IMR-90 (cell line): ENCODE measurements around the gene CARNS1. TPM values are rescaled to one million over a fixed set of nuclear protein-coding genes. Genes with fewer than 3 reads are reported as not detected.
A peak's percentile ranks its signal among the peaks of the same experiment; 100 is the strongest.

Experiments used
- ATAC-seq: fragments of 200-7000 bp; cut with Tn5 transposase; 2 replicates; pipeline ENCODE4 v1.9.1; 2020; ENCODE audit warnings: low read depth, mild to moderate bottlenecking, moderate library complexity
- BruUV-seq: library from RNA; stranded (reverse); fragments of 400-500 nt; replicated peaks from 2 replicates; lab custom pipeline; 2021; lab: Mats Ljungman, UMichigan
- CTCF ChIA-PET: fragments of 300-600 bp; formaldehyde crosslinking; extraction: SDS; loops from one replicate; lab custom pipeline; 2021; ENCODE audit warnings: antibody characterized with exemption; lab: Yijun Ruan, JAX
- POLR2A ChIA-PET: fragments of 300-600 bp; sonication (Branson Sonifier 250); formaldehyde crosslinking; loops from one replicate; lab custom pipeline; 2022; ENCODE audit warnings: antibody characterized with exemption; ENCODE audit not compliant: unreplicated experiment; lab: Charles Lee
- DNase-seq: peaks from one replicate; pipeline ENCODE4 v3.0.0; 2013
- H2AFZ ChIP-seq: replicated peaks from 2 replicates; pipeline ENCODE3; 2013; ENCODE audit warnings: low read length, mild to moderate bottlenecking; ENCODE audit not compliant: poor library complexity
- H2AK5ac ChIP-seq: 2 replicates; pipeline ENCODE4 v1.6.1; 2013; ENCODE audit warnings: low read depth, low read length, inconsistent platforms
- H2AK9ac ChIP-seq: replicated peaks from 2 replicates; pipeline ENCODE3; 2013; ENCODE audit warnings: mild to moderate bottlenecking, low read depth, low read length, moderate library complexity; ENCODE audit not compliant: poor library complexity
- H2BK120ac ChIP-seq: 2 replicates; pipeline ENCODE4 v1.6.1; 2013; ENCODE audit warnings: low read depth, low read length, inconsistent platforms
- H2BK15ac ChIP-seq: 3 replicates; pipeline ENCODE4 v1.6.1; 2013; ENCODE audit warnings: low read depth, low read length, inconsistent platforms
- H2BK20ac ChIP-seq: 2 replicates; pipeline ENCODE4 v1.6.1; 2013; ENCODE audit warnings: low read depth, mild to moderate bottlenecking, inconsistent platforms, low read length, moderate library complexity
- H2BK5ac ChIP-seq: 2 replicates; pipeline ENCODE4 v1.6.1; 2013; ENCODE audit warnings: mild to moderate bottlenecking, low read depth, low read length, inconsistent platforms; ENCODE audit not compliant: poor library complexity, severe bottlenecking
- H3K14ac ChIP-seq: replicated peaks from 2 replicates; pipeline ENCODE4 v1.6.1; 2013; ENCODE audit warnings: low read depth, low read length, inconsistent platforms
- H3K18ac ChIP-seq: 2 replicates; pipeline ENCODE4 v1.6.1; 2013; ENCODE audit warnings: low read depth, low read length, control low read depth
- H3K23ac ChIP-seq: 2 replicates; pipeline ENCODE4 v1.6.1; 2013; ENCODE audit warnings: low read depth, low read length, inconsistent platforms
- H3K27ac ChIP-seq: 2 replicates; pipeline ENCODE4 v1.5.1; 2013; ENCODE audit warnings: mild to moderate bottlenecking, control low read depth, low read length; ENCODE audit not compliant: insufficient read depth
- H3K27me3 ChIP-seq: 2 replicates; pipeline ENCODE4 v1.6.1; 2013; ENCODE audit warnings: low read length; ENCODE audit not compliant: control insufficient read depth, insufficient read depth
- H3K36me3 ChIP-seq: 2 replicates; pipeline ENCODE4 v1.6.1; 2013; ENCODE audit warnings: low read length, mixed read lengths; ENCODE audit not compliant: control insufficient read depth, insufficient read depth
- H3K4ac ChIP-seq: 2 replicates; pipeline ENCODE4 v1.6.1; 2013; ENCODE audit warnings: low read depth, low read length, inconsistent platforms
- H3K4me1 ChIP-seq: 2 replicates; pipeline ENCODE4 v1.6.1; 2013; ENCODE audit warnings: low read length, mixed read lengths; ENCODE audit not compliant: control insufficient read depth, insufficient read depth
- H3K4me2 ChIP-seq: 2 replicates; pipeline ENCODE4 v1.6.1; 2013; ENCODE audit warnings: low read depth, mild to moderate bottlenecking, control low read depth, low read length, moderate library complexity
- H3K4me3 ChIP-seq: 2 replicates; pipeline ENCODE4 v1.5.1; 2013; ENCODE audit warnings: low read depth, mild to moderate bottlenecking, control low read depth, low read length, moderate library complexity; ENCODE audit not compliant: insufficient read depth
- H3K56ac ChIP-seq: 2 replicates; pipeline ENCODE4 v1.6.1; 2013; ENCODE audit warnings: low read length, inconsistent platforms; ENCODE audit not compliant: insufficient read depth; ENCODE audit errors: extremely low read depth
- H3K79me1 ChIP-seq, 2 experiments: 2 replicates each; pipeline ENCODE4 v1.6.1; 2013; ENCODE audit warnings: low read length in 2 of 2, inconsistent platforms in 1 of 2, low read depth in 1 of 2
- H3K9ac ChIP-seq: 2 replicates; pipeline ENCODE4 v1.6.1; 2013; ENCODE audit warnings: low read depth, low read length, control low read depth
- H3K9me1 ChIP-seq: 2 replicates; pipeline ENCODE4 v1.6.1; 2013; ENCODE audit warnings: low read length, inconsistent platforms; ENCODE audit not compliant: insufficient read depth
- H3K9me3 ChIP-seq: 2 replicates; pipeline ENCODE4 v1.6.1; 2013; ENCODE audit warnings: low read length; ENCODE audit not compliant: control insufficient read depth, insufficient read depth
- H4K20me1 ChIP-seq: 2 replicates; pipeline ENCODE4 v1.6.1; 2013; ENCODE audit warnings: low read length, inconsistent platforms; ENCODE audit not compliant: insufficient read depth
- H4K5ac ChIP-seq: 2 replicates; pipeline ENCODE4 v1.6.1; 2013; ENCODE audit warnings: mild to moderate bottlenecking, low read depth, low read length, control low read depth
- H4K8ac ChIP-seq, 2 experiments: 2 replicates each; pipeline ENCODE4 v1.6.1; 2013; ENCODE audit warnings: low read depth in 2 of 2, low read length in 2 of 2, control low read depth in 1 of 2, inconsistent platforms in 1 of 2
- H4K91ac ChIP-seq: 2 replicates; pipeline ENCODE4 v1.6.1; 2013; ENCODE audit warnings: low read depth, low read length, inconsistent platforms; ENCODE audit not compliant: insufficient read depth
- BHLHE40 ChIP-seq: fragments of 150-350 bp; IDR thresholded peaks from 2 replicates; pipeline ENCODE4 v1.6.1; 2016; ENCODE audit warnings: mild to moderate bottlenecking, low read depth, low read length
- CEBPB ChIP-seq: IDR thresholded peaks from 2 replicates; pipeline ENCODE4 v1.6.1; 2012; ENCODE audit warnings: low read depth, low read length, improper control_type of control experiment
- CHD1 ChIP-seq: IDR thresholded peaks from 2 replicates; pipeline ENCODE4 v1.6.1; 2012; ENCODE audit warnings: low read depth, low read length, improper control_type of control experiment
- MAFK ChIP-seq: IDR thresholded peaks from 2 replicates; pipeline ENCODE4 v1.6.1; 2012; ENCODE audit warnings: low read depth, low read length, improper control_type of control experiment
- MAZ ChIP-seq: IDR thresholded peaks from 2 replicates; pipeline ENCODE4 v1.6.1; 2012; ENCODE audit warnings: low read depth, mild to moderate bottlenecking, low read length, improper control_type of control experiment, moderate library complexity, borderline replicate concordance
- MXI1 ChIP-seq: IDR thresholded peaks from 2 replicates; pipeline ENCODE4 v1.6.1; 2012; ENCODE audit warnings: low read depth, mild to moderate bottlenecking, low read length, moderate library complexity, borderline replicate concordance
- NFE2L2 ChIP-seq: fragments of 150-350 bp; IDR thresholded peaks from 2 replicates; pipeline ENCODE4 v1.6.1; 2016; ENCODE audit warnings: low read depth, mild to moderate bottlenecking, low read length
- POLR2A ChIP-seq: IDR thresholded peaks from 2 replicates; pipeline ENCODE4 v1.6.1; 2012; ENCODE audit warnings: mild to moderate bottlenecking, low read depth, low read length
- RCOR1 ChIP-seq: IDR thresholded peaks from 2 replicates; pipeline ENCODE4 v1.6.1; 2012; ENCODE audit warnings: mild to moderate bottlenecking, low read length, improper control_type of control experiment; ENCODE audit not compliant: insufficient replicate concordance
- RFX5 ChIP-seq: IDR thresholded peaks from 2 replicates; pipeline ENCODE4 v1.8.0; 2012; ENCODE audit warnings: low read depth, mild to moderate bottlenecking, low read length, moderate library complexity
- SMC3 ChIP-seq: fragments of 150-350 bp; IDR thresholded peaks from 2 replicates; pipeline ENCODE4 v1.6.1; 2016; ENCODE audit warnings: low read depth, mild to moderate bottlenecking, antibody characterized with exemption, low read length, moderate library complexity
- WGBS, 2 experiments: methylation state at CpG; one replicate each; pipeline versions ENCODE4 v1.1.5 to v1.1.7; 2013; ENCODE audit warnings: missing lambda C conversion rate in 2 of 2; ENCODE audit not compliant: insufficient read length in 1 of 2; ENCODE audit errors: extremely low coverage in 2 of 2; 5-methylcytosine and 5-hydroxymethylcytosine counted together
- dilution Hi-C: fragments of 300-500 bp; cut with HindIII; formaldehyde crosslinking; loops from one replicate; pipeline ENCODE4 v1.14.3; 2018; ENCODE audit warnings: low sequenced_read_pairs; ENCODE audit not compliant: unreplicated experiment
- in situ Hi-C: fragments of 300-500 bp; cut with MboI; formaldehyde crosslinking; loops from 3 replicates; pipeline ENCODE4 v1.14.3; 2019; ENCODE audit warnings: low sequenced_read_pairs, inconsistent platforms, mixed read lengths
- intact Hi-C: fragments of 100-400 bp; cut with micrococcal nuclease; formaldehyde crosslinking; loops from 2 replicates; pipeline ENCODE4 v1.10.0; 2022
- polyA plus RNA-seq, 3 experiments: library from polyadenylated mRNA; depleted of rRNA; stranded (reverse); fragments of >200 nt; gene quantifications; 2 replicates each; pipeline ENCODE4 v1.2.3, GENCODE V29; 2012; ENCODE audit warnings: low replicate concordance in 1 of 3
- total RNA-seq: library from RNA; depleted of rRNA; stranded (reverse); fragments of >200 nt; gene quantifications from 2 replicates; pipeline ENCODE4 v1.2.3, GENCODE V29; 2012
- TF ChIP-seq, protein P1 (sequence below): conservative IDR thresholded peaks from 2 replicates; pipeline ENCODE4 v1.5.1; 2012; ENCODE audit warnings: mild to moderate bottlenecking, low read depth, low read length, improper control_type of control experiment
- TF ChIP-seq, protein P2 (sequence below): fragments of 150-350 bp; IDR thresholded peaks from 2 replicates; pipeline ENCODE4 v1.6.1; 2016; ENCODE audit warnings: low read depth, mild to moderate bottlenecking, low read length, moderate library complexity, borderline replicate concordance

CARNS1 gene
- total and polyA plus RNA-seq, 2 of the 4 experiments (the other 2 are of a cell fraction), result under 0.01 to 0.32 TPM

DNA sequence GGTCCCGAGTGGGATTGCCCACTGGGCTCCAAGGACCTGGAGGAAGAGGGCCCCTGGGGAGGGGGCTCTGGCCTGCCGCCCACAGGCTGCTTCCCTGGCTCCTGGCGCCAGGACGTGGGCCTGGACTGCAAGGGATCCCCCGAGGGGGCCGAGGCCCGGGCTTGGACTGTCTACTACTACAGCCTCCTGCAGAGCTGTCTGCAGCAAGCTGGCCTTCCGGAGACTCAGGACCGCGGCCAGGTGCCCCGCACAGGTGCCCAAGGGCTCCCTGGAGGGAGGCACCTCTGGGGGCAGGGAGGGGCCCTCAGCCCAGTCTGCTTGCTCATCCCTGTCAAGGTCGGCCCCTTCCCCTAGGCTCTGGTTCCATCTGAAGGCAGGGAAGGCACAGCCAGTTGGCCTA lies 1.9 kb downstream of the CARNS1 start (continued):
- no peak for TF ChIP-seq CHD1
- TF ChIP-seq CEBPB, result no peak
- TF ChIP-seq MXI1, result no peak

DNA sequence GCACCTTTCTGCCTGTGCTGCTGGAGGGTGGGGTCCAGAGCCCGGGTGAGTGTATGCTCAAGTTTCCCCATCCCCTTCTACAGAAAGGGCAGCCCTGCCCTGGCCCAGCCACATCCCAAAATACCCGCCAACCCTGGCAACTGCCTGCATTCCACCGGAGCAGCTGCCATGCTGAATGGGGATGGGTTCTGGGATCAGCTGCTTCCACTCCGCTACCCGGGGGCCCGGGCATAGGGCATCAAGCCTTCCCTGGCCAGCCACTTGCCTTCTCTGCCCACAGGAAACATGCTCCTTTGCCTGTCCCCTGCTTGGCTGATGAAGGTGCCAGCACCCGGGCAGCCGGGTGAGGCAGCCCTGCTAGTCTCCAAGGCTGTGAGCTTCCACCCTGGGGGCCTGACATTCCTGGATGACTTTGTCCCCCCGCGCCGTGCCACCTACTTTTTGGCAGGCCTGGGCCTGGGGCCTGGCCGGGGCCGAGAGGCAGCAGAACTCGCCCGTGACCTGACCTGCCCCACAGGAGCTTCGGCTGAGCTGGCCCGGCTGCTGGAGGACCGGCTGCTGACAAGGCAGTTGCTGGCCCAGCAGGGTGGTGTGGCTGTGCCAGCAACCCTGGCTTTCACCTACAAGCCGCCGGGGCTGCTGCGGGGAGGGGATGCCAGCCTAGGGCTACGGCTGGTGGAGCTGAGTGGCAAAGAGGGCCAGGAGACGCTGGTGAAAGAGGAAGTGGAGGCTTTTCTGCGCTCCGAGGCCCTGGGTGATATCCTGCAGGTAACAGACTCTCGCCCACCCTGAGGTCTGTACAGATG lies 3.2 kb downstream of the CARNS1 start:
- in situ Hi-C loops (no loop called here), intact Hi-C loops (no loop called here), dilution Hi-C loops (no loop called here)
- Histone ChIP-seq H2BK5ac (no peak overlapping the region), H3K9me1 (no peaks in the 10 kb centered on the region), H3K4me3 (no peak overlapping the region), H2AFZ (no peak overlapping the region), H3K79me1 (no peaks in the 10 kb centered on the region), H3K23ac (no peak overlapping the region), H3K27me3 (peaks cover 6% of the 10 kb centered on the region), H2AK9ac (peak overlapping the region; percentile 76), H3K4me2 (no peak overlapping the region), H2AK5ac (no peak overlapping the region), H4K20me1 (no peaks in the 10 kb centered on the region), H3K9me3 (no peaks in the 10 kb centered on the region), H3K56ac (no peak overlapping the region), H4K8ac (no peak overlapping the region), H3K18ac (no peak overlapping the region), H2BK120ac (no peak overlapping the region), H4K91ac (no peak overlapping the region), H3K9ac (no peak overlapping the region), H3K14ac (no peak overlapping the region), H4K5ac (no peak overlapping the region), H3K4me1 (peaks cover 5% of the 10 kb centered on the region; the same call in 1 of the 2 replicates), H3K4ac (no peak overlapping the region), H3K27ac (no peak overlapping the region), H2BK15ac (no peak overlapping the region), H3K36me3 (no peaks in the 10 kb centered on the region), H2BK20ac (no peak overlapping the region)
- no peak for ATAC-seq
- ChIA-PET POLR2A (no interaction called here), CTCF (interaction anchor here (0.5 kb wide), 1 partner anchor 60 kb away, joined by 3 read pairs; no protein-coding TSS in a partner anchor)
- no TSS peak for BruUV-seq
- DNase-seq, result no peak
- WGBS, 2 experiments, result 80% methylated on average over 10 of the region's 26 CpGs; no CpG with 5 or more reads in 1 of the 2 experiments
- TF ChIP-seq CEBPB, result no peak
- TF ChIP-seq POLR2A, result no peak
- no peak for TF ChIP-seq MAZ
- TF ChIP-seq NFE2L2, result no peak
- no peak for TF ChIP-seq SMC3
- no peak for TF ChIP-seq BHLHE40
- no peak for TF ChIP-seq CHD1
- no peak for TF ChIP-seq RCOR1
- TF ChIP-seq MXI1, result no peak
- TF ChIP-seq, protein P1, sequence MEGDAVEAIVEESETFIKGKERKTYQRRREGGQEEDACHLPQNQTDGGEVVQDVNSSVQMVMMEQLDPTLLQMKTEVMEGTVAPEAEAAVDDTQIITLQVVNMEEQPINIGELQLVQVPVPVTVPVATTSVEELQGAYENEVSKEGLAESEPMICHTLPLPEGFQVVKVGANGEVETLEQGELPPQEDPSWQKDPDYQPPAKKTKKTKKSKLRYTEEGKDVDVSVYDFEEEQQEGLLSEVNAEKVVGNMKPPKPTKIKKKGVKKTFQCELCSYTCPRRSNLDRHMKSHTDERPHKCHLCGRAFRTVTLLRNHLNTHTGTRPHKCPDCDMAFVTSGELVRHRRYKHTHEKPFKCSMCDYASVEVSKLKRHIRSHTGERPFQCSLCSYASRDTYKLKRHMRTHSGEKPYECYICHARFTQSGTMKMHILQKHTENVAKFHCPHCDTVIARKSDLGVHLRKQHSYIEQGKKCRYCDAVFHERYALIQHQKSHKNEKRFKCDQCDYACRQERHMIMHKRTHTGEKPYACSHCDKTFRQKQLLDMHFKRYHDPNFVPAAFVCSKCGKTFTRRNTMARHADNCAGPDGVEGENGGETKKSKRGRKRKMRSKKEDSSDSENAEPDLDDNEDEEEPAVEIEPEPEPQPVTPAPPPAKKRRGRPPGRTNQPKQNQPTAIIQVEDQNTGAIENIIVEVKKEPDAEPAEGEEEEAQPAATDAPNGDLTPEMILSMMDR, result no peak
- no peak for TF ChIP-seq MAFK
- no peak for TF ChIP-seq RFX5
- TF ChIP-seq, protein P2, sequence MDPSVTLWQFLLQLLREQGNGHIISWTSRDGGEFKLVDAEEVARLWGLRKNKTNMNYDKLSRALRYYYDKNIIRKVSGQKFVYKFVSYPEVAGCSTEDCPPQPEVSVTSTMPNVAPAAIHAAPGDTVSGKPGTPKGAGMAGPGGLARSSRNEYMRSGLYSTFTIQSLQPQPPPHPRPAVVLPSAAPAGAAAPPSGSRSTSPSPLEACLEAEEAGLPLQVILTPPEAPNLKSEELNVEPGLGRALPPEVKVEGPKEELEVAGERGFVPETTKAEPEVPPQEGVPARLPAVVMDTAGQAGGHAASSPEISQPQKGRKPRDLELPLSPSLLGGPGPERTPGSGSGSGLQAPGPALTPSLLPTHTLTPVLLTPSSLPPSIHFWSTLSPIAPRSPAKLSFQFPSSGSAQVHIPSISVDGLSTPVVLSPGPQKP, result no peak
